UCSD-AML1 (cell line): Measurements from ENCODE around the gene ING4.
A peak's percentile ranks its signal among the peaks of the same experiment; 100 is the strongest.
"Not testable (repeated sequence)": the region's sequence is repeated elsewhere in the genome, so short reads cannot be mapped to it uniquely, and the experiment has no call there.

Source experiments
- DNase-seq: peaks from one replicate; lab custom pipeline; 2025; ENCODE audit not compliant: unreplicated experiment; lab: John Stamatoyannopoulos, UW

The ING4 gene

DNA sequence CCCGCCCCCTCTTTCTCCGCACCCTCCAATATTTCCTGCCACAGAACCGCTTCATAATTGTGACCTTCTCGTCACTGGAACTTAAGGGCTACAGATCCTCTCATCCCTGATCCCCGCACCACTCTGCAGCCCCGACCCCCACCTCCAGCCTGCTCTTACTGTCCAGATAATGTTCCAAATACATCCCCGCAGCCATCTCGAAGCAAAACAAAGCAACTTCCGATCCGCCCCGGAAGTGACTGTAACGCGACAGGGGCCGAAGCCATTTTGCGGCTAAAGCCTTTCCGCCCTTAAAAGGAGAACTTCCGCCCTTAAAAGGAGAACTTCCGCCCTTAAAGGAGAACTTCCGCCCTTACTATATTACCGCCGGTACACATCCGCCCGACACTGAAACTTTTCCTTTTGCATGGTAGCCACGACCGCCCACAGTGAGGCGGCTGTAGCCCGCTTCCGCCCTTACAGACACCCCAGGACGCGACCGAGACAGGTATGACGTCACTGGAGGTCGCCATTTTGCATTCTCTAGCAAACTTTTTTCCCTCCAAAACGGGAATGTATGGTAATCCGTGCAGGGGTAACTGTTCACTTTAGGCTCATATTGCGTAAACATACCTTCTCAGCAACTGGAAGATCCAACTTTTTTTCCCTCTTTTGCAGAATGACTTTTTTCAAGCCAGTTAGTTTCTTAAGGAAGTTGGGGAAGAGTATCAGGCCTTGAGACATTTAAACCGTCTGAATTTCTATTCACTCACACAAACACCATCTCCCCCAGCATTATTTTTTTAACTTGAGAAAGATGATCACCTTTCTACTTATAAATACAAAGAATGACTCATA lies at the start of gene ING4:
TSS of gene ING4 (minus strand) at position 214 of the 837 bp plus-strand sequence. CDS start at position 196, 18 bp downstream.
- DNase-seq, result peak; percentile 96

DNA sequence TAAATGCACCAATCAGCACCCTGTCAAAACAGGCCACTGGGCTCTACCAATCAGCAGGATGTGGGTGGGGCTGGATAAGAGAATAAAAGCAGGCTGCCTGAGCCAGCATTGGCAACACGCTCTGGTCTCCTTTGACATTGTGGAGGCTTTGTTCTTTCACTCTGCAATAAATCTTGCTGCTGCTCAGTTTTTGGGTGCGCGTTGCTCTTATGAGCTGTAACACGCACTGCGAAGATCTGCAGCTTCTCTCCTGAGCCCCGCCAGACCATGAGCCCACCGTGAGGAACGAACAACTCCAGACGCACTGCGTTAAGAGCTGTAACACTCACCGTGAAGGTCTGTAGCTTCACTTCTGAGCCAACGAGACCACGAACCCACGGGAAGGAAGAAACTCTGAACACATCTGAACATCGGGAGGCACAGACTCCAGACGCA lies 46.1 kb upstream of the ING4 start:
- DNase-seq, result no peak

DNA sequence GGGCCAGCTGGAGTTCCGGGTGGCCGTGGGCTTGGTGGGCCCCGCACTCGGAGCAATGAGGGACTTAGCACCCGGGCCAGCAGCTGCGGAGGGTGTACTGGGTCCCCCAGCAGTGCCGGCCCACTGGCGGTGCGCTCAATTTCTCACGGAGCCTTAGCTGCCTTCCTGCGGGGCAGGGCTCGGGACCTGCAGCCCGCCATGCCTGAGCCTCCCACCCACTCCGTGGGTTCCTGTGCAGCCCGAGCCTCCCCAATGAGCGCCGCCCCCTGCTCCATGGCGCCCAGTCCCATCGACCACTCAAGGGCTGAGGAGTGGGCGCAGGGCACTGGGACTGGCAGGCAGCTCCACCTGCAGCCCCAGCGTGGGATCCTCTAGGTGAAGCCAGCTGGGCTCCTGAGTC lies 45.4 kb upstream of the ING4 start:
- not testable (repeated sequence) for DNase-seq

DNA sequence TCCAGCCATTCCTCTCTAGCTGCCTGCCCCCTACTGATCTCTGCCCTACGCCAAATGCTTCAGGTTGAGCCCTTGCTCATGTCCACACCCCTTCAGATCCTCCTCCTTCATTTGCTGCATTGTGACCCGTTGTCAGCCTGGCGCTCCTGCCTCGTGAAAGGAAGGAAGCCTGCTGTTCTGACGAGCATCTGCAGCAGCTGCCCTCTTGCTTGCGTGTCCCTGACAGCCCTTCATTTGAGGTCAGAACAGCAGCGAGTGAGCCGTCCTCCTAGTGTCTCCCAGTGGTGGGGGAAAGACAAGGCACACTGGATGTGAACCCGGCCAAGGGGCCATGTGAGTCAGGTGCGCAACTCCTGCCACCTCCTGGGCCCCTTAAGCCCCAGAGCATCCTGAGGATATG lies 40.7 kb upstream of the ING4 start:
- peak; percentile 54 for DNase-seq

DNA sequence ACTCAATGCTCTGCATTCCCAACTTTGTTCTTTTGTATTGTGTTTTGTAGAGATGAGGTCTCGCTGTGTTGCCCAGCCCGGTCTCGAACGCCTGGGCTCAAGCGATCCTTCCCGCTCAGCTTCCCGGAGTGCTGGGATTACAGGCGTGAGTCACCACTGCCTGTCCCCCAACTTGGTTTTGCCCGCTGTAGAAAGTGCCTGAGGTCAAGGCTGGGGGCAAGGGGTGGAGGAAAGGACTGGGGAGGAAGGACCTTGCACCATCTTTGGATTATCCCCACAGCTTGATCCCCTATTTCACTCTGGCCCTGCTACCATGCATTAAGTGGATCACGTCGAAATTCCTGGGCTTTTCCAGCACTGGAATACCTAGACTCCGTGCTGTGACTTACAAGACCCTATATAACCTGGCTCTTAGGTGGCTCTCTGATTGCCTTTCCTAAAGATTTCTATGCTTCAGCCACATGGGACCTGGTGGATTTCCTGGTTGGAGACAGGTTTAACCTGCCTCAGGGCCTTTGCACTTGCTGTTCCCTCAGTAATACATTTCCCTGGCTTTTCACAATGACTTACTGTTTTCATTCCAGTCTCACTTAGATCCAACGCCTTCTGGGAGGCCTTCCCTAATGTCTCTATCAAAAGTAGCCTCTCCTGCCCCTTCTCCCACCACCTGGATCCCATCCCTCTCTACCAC lies 38.3 kb upstream of the ING4 start:
- no peak for DNase-seq

DNA sequence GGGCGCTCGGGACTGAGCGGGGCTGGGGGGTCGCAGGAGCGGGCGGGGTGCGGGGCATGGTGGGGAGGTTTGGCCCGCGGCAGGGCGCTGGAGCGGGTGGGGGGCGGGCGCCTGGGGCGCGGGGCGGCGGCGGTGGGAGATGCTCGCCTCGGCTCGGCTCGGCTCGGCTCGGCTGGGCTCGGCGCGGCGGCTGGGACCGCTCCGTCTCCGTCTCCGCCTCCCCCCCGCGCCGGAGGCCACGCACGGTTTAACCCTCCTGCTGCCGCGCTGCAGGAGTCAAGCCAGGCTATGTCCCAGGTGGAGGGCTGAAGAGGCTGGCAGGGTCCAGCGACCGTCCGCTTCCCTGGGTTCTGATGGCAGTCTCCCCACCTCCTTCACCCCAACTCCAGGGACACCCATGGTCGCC lies 37.7 kb upstream of the ING4 start, which contains the start of gene PIANP:
TSS of gene PIANP (minus strand) at position 170 of the 406 bp plus-strand sequence. CDS start 2,754 bp downstream, outside the sequence.
- DNase-seq, result no peak

DNA sequence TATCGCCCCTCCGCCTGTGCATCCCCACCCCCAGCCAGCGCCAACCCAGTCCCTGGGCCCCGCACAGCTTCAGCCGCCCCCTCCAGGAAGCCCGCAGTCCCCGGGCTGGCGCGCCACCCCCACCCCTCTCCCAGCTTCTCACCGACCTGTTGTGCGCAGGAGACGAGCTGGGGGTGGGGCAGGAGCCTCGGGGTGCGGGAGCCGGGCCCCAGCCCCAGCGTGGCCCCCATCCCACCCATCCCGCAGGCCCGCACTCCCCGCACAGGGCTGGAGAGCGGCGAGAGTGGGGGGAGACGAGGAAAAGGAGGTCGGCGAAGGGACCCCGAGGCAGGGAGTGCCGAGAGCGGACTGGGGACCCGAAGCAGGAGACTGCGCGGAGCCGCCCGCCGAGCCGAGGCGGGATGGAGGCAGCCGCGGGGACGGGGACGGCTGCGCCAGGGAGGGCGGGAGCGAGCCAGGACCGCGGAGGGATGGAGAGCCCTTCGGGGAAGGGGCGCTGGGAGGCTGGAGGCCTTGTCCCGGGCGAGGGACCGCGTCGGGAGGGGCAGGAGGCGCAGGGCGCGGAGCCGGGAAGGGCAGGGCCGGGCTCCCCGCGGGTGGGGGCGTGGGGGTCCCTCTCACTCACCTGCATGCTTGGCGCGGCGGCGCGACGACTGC lies 37.2 kb upstream of the ING4 start:
- no peak for DNase-seq

DNA sequence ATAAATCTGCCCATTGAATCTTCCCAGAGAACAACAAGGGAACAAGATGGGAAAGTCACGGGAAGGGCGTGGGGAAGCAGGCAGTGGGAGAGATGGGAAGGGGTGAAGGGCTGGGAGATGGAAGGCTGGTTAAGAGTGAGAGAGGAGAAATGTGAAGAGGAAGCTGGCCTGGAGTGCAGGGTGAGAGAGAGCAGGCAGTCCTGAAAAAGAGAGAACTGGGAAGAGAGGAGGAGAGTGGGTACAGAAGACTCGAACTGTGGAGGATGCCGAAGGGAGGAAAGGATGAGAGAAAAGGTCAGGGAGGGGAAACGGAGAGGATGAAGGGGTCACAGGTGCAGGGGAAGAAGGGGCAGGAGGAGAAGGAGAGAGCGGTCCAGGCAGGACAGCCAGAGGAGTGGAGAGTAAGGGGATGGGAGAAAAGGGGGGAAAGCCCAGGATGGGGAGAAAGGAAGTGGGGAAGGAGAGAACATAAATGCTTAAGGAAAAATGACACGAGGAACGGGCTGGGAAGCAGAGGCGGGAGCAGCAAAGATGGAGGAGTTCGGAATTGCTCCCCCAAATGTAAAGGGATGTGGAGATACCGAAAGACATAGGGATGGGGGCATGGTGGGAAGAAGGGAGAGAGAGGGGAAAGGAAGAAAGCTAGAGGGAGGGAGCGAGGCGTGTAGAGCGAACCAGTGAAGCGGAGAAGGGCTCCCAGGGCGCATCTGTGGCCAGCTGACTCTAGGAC lies 36.5 kb upstream of the ING4 start:
- DNase-seq, result no peak

DNA sequence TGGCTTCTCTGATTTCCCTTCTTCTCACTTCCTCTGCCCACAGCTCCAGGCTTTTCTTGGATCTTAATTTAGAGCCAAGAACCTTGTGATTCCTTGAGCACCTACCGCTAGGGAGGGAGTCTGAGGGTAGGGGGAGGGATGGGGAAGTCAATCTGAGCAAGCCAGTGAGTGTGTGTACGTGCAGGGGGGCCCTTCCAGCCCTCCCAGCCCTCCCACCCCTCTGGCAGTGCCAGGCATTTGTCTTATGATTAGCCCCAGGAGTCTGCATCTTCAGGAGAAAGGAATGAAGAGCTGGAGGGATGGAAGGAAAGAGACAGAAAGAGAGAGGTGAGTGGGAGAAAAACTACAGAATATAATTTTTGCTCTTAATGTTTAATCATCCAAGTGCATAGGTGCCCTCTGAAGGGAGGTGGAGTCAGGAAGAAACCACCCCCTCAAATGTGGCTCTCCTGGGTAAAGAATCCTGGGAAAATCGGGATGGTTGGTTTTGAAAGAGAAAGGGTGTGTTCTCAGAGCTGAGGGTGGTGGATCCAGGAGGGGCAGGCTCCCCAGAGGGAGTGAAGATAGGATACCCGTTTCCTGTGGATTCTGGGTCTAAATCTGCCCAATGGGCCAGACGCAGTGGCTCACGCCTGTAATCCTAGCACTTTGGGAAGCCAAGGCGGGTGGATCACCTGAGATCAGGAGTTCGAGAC lies 35.6 kb upstream of the ING4 start:
- no peak for DNase-seq

DNA sequence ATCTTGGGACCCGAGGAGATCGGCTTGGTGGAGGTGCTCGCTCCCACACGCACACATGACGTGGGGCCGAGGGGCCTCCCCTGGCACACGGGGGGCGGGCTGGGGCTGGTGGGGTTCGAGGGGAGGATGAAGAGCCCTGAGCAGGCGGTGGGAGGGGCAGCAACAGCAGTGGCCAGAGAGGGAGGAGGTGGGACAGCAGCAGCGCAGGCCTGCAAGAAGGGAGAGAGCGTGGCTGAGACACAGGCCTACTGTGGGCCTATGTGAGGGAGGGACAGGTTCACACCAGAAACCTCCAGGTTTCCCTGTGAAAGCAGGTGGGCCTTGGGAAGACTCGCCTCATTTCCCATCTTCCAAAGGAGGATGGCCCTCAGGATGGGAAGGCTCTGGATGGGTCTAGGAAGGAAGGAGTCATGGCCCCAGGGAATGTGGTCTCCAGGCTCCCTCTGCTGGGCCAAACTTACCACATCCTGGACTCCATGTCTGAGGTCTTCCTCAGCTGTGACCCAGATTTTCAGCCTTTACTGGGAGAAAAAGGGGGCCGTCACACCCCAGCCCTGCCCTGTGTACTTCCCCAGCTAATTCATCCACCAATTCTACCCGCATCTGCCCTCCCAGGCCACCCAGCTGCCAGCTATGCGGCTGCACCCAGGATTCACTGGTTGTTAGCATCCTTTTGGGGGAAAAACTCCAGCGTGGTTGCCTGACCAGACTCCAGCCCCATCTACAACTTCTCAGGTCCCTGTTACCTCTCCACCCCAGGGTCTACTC lies 34.8 kb upstream of the ING4 start:
- DNase-seq, result peak; percentile 45

DNA sequence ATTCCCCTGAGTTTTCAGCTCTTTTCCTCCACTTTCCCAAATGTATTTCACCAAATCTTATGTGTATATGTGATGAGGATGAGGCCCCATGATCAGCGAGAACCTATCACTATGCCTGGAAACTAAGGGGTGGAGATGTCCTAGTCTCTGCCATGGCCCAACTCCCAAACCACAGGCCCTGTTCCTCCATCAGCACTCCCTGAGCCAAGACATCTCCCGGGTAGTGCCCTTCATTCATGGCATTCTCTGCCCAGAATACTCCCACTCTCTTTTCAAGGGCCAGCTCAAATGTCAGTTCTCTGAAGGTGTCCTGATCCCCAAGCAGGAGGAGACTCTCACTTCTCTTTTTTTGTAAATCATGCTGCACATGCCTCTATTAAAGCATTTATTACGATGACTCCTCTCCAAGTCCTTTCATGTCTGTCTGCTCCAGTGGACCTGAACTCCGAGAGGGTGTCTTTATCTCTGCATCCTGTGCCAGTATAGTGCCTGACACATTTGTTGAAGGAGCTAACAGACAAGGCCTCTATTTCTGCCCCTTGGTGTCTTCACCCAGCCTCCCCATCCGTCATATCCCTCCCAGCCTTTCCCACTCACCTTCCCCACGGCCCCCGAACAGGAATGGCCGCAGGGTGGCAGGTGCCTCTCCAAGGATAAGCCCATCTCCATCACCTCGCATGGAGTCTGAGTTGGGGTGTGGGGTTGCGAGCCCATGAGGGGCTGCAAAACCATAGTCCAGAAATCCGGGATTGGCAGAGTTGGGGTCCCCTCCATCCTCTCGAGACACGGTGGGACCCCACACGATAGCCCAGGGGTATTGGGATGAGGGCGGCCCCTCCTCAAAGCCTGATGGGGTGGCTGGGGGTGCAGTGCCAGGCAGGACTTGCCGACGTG lies 34.0 kb upstream of the ING4 start:
- no peak for DNase-seq

DNA sequence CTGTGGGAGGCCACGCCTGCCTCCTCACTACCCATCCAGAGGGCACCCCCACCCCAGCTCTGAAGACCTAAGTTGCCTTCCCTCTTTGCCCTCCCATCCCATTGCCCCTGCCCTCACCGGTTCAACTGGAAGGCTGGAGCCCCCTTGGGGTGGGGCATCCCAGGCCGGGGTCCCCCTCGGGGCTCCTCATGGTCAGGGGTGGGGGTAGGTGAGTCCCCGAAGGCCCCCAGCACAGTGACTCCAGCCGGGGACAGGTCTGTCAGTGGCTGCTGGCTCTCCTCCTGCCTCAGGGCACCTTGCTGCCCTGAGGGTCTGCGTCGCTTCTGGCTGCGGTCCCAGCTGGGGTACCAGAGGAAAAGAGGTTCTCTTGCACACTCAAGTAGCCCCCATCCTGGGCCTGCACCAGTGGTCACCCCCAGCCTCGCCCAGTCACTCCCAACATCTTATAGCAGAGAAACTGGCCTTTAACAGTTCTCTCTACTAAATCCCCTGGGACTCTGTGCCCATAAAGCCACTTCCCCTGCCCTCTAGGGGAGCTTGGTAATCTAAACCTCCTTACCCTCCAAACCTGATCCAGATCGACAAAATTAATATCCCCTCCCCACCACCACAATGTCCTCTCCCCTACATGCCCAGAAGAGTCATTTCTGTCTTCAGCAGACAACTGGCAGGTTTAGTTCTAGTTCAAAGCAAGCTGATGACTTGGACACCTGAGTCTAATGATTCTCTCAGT lies 32.6 kb upstream of the ING4 start:
- no peak for DNase-seq

DNA sequence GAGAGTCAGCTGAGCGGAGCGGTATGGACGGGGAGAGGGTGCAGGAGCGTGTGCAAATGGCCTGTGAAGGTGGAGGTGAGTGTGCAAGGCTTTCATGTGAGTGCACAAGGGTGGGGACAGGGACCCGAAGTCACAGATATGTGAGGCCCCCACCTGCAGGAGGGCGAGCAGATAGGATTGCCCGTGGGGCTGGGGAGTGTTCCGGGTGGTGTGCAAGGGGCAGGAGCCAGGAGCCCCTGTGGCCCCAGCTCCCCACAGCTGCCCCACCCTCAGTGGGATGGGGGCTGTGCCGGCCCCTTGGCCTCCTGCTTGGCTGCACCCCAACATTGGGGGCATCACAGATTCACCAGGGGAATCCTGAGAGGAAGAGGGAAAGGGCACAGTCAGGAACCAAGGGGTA lies 31.8 kb upstream of the ING4 start:
- no peak for DNase-seq

DNA sequence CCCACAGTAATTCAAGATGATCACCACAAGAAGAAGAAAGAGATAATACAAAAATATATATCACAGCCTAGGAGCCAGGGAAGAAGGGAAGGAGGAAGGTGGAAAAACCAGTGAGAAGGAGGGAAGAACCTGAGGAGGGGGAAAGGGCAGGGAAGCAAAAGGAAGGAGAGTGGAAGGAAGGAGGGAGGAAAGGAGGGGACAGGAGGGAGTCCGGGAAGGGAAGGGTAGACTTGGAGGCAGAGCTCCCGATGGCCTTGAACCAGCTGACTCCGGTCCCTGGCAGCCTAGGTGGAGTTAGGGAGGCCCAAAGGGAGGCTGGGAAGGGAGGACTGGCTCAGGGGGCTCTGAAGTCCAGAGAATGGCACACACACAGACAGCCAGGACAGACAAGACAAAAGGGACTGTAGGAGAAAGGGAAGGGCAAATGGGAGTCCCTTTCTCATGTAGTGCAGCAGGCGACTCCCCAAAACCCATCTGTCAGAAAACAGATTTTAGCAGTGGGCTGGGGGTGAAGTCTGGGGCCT lies 31.0 kb upstream of the ING4 start:
- DNase-seq, result no peak

DNA sequence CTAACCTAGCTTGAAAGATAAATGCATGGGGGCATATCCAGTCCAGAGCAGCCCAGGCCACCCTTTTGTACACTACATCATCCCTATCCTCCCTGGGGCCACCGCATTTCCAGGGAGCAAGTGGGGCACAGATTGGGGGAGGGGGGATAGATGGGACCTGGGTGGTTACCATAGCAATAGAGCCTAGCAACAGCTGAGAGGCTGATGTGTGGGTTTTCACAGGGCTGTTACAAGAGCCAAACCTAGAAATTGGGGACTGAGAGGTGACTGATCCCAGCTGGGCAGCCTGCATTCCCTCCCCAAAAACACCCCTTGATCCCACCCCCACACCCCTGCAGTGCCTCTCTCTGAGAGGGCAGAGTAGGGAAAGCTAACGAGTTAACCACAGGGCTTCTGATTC lies 30.0 kb upstream of the ING4 start:
- no peak for DNase-seq

DNA sequence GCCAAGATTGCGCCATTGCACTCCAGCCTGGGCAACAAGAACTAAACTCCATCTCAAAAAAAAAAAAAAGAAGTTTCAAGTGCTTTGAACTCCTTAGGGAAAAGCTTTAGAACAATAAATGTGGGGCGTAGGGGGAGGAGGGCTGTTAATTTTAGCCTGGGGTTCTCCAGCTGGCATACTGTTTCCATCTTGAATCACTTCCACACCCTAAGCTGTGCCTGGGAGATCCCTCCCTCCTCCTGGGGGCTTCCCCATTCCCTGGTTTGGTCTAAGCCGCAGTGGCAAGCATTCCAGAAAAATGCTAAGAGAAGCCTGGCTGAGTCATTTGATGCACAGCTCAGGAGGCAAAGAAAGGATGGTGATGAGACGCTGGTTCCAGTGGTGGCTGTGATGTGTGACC lies 28.6 kb upstream of the ING4 start:
- no peak for DNase-seq

DNA sequence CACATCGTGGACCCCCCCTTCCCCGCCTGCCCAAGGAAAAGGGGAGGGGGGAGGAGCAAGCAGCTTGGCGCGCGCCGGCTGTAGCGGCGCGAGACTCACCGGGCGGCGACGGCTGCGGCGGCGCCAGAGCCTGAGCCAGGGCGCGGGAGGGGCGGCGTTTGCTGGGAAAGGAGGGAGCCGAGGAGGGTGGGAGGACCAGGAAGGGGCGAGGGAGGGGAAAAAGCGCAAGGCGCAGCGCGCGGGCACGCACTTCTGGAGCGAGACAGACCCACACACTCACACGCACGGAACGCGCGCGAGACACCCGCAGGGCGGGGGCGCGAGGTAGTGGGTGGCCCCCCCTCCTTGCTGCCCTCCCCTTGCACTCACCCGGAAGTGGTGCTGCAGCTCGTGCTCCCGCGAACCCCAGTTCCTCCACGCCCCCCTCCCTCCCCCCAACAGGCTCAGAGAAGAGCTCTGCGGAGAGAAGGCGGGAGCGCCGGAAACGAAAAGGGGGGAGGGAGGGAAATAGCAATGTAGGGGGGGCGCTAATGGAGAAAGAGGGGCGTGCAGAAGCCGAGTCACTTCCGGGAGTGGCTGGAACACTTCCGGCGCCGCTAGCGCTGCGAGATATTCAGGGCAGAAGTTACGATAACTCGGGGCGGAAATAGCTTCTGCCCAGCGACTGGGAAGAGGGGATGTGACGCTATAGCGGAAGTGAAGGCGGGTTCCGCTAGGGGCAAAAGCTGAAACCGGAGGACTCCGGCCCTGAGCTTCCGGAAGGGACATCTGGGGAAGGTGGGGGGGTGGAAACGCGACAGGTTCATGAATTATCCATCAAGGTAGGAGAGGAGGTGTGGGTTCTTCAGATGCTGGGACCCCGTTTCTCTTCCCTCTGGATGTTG lies 26.3 kb upstream of the ING4 start, which contains the start of gene ZNF384:
TSS of gene ZNF384 (minus strand) at position 377 of the 884 bp plus-strand sequence. CDS start 9,855 bp downstream, outside the sequence.
- DNase-seq, result peak; percentile 97
